HL-60 (cell line): ENCODE measurements around the gene FZD2.

Experiments
- DNase-seq, 2 experiments: peaks; one replicate each; pipeline ENCODE4 v3.0.0-alpha.2; 2010 to 2020; ENCODE audit warnings: low read depth in 1 of 2, low spot score in 1 of 2
- H3K27ac ChIP-seq: fragments of 250-450 bp; sonication (Bioruptor Pico); replicated peaks from 2 replicates; pipeline ENCODE4 v1.5.1; 2020; ENCODE audit warnings: mild to moderate bottlenecking, moderate library complexity
- H3K27me3 ChIP-seq: fragments of 250-450 bp; sonication (Bioruptor Pico); 2 replicates; pipeline ENCODE4 v1.5.1; 2021; ENCODE audit warnings: mild to moderate bottlenecking, moderate library complexity; ENCODE audit not compliant: insufficient read depth, poor library complexity, severe bottlenecking
- H3K4me3 ChIP-seq: replicated peaks from 2 replicates; pipeline ENCODE4 v1.5.1; 2011; ENCODE audit warnings: mild to moderate bottlenecking, control low read depth, low read length; ENCODE audit not compliant: insufficient read depth
- GABPA ChIP-seq: IDR thresholded peaks from 2 replicates; pipeline ENCODE4 v1.6.1; 2012; ENCODE audit warnings: low read depth
- POLR2AphosphoS5 ChIP-seq: IDR thresholded peaks from 2 replicates; pipeline ENCODE4 v1.6.1; 2012; ENCODE audit warnings: low read depth
- REST ChIP-seq: IDR thresholded peaks from 2 replicates; pipeline ENCODE4 v1.6.1; 2012; ENCODE audit warnings: low read depth; ENCODE audit not compliant: insufficient replicate concordance
- SPI1 ChIP-seq: IDR thresholded peaks from 2 replicates; pipeline ENCODE4 v1.6.1; 2012; ENCODE audit warnings: low read depth, mild to moderate bottlenecking, borderline replicate concordance
- TF ChIP-seq, protein P1 (sequence below): IDR thresholded peaks from one replicate; pipeline ENCODE4 v1.5.1; 2011; ENCODE audit warnings: low read length, control low read depth, inconsistent platforms; ENCODE audit not compliant: insufficient read depth

Gene FZD2

DNA sequence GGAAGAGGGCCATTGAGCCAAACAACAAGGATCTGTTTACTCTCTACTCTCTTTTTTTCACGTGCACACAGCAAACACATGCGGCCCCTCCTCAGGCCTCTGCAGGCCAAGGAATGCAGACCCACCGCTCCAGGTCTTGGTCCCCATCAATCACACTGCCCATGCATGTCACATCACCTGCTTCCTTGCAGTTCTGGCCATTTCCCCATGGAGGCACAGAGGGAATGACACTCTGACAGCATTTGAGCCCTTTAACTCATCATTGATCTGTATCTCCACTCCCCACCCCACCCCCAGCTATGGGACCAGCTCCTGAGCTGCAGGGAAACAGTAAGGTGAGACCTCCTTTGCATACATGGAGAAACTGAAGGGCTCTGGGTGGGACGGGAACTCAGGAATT lies 53.0 kb downstream of the FZD2 start:
- Histone ChIP-seq H3K27me3 (no peaks in the 10 kb centered on the region), H3K27ac (0 out of 2 replicates have a peak overlapping the region, but pooled peaks have one; percentile 20), H3K4me3 (no peak overlapping the region)
- no peak for TF ChIP-seq POLR2AphosphoS5
- no peak for TF ChIP-seq GABPA
- no peak for TF ChIP-seq SPI1
- TF ChIP-seq REST, result no peak
- TF ChIP-seq, protein P1, sequence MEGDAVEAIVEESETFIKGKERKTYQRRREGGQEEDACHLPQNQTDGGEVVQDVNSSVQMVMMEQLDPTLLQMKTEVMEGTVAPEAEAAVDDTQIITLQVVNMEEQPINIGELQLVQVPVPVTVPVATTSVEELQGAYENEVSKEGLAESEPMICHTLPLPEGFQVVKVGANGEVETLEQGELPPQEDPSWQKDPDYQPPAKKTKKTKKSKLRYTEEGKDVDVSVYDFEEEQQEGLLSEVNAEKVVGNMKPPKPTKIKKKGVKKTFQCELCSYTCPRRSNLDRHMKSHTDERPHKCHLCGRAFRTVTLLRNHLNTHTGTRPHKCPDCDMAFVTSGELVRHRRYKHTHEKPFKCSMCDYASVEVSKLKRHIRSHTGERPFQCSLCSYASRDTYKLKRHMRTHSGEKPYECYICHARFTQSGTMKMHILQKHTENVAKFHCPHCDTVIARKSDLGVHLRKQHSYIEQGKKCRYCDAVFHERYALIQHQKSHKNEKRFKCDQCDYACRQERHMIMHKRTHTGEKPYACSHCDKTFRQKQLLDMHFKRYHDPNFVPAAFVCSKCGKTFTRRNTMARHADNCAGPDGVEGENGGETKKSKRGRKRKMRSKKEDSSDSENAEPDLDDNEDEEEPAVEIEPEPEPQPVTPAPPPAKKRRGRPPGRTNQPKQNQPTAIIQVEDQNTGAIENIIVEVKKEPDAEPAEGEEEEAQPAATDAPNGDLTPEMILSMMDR, result no peak
- no peak for DNase-seq
